Measurements from ENCODE around the gene ADAMTS12. TPM values are rescaled to one million over a fixed set of nuclear protein-coding genes. Genes with fewer than 3 reads are reported as not detected.

ADAMTS12 gene
- total and polyA plus RNA-seq, 2 of the 8 experiments (the other 6 are each of a cell fraction or from before 2014, with no cell fraction given), result 6.4 to 12.8 TPM

DNA sequence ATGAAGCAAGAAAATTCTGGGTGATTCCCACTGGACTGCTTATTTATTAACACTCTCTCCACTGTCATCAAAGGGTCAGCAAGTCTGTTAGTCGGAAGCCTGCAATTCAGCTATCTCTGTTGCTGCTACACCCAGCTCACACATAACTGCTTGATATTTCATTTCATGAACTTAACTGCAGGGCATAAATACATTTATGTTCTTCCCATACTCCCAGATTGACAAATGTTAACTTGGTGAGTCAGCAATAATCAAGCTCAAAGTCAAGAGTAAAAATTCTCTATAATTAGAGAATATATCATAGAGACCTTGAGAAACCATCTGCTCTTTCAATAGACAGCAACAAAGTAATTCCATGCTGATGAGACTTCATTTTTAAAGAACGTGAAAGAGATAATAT lies 198.8 kb downstream of the ADAMTS12 start (continued):
- TF ChIP-seq POLR2A (IDR thresholded peaks at IDR 0.05; ENCODE audit: control extremely low read depth in 1 of 2, low read depth in 2 of 2, low read length in 2 of 2) (no peak), E2F6 (IDR thresholded peaks at IDR 0.05) (no peak)

Data from H1 (cell line).